SJSA1 (cell line): ENCODE measurements around the gene MBD3L1. TPM values are rescaled to one million over a fixed set of nuclear protein-coding genes. Genes with fewer than 3 reads are reported as not detected.

Experiments used
- DNase-seq, 2 experiments: peaks; one replicate each; pipeline ENCODE4 v3.0.0-alpha.2; 2015 to 2020; ENCODE audit warnings: low spot score in 2 of 2, low read depth in 1 of 2
- H3K27ac ChIP-seq: fragments of 250-450 bp; sonication (Bioruptor Pico); 2 replicates; pipeline ENCODE4 v1.5.1; 2020; ENCODE audit warnings: mild to moderate bottlenecking, moderate library complexity
- H3K27me3 ChIP-seq: fragments of 250-450 bp; sonication (Bioruptor Pico); replicated peaks from 2 replicates; pipeline ENCODE4 v1.5.1; 2020; ENCODE audit warnings: mild to moderate bottlenecking, moderate library complexity
- H3K36me3 ChIP-seq: fragments of 250-450 bp; sonication (Bioruptor Pico); 2 replicates; pipeline ENCODE4 v1.5.1; 2020; ENCODE audit warnings: mild to moderate bottlenecking
- H3K4me1 ChIP-seq: fragments of 250-450 bp; sonication (Bioruptor Pico); replicated peaks from 2 replicates; pipeline ENCODE4 v1.6.1; 2021; ENCODE audit warnings: mild to moderate bottlenecking
- H3K4me3 ChIP-seq: fragments of 250-450 bp; sonication (Bioruptor Pico); 2 replicates; pipeline ENCODE4 v1.5.1; 2020; ENCODE audit warnings: mild to moderate bottlenecking
- H3K9me3 ChIP-seq: fragments of 250-450 bp; sonication (Bioruptor Pico); replicated peaks from 2 replicates; pipeline ENCODE4 v1.5.1; 2020; ENCODE audit warnings: mild to moderate bottlenecking
- total RNA-seq: library from RNA; depleted of rRNA; stranded (reverse); fragments of >200 nt; shearing (Covaris generic); gene quantifications from 2 replicates; pipeline ENCODE4 v1.2.3, GENCODE V29; 2014; rRNA removed

MBD3L1 gene
- not detected in 2 replicates for total RNA-seq

DNA sequence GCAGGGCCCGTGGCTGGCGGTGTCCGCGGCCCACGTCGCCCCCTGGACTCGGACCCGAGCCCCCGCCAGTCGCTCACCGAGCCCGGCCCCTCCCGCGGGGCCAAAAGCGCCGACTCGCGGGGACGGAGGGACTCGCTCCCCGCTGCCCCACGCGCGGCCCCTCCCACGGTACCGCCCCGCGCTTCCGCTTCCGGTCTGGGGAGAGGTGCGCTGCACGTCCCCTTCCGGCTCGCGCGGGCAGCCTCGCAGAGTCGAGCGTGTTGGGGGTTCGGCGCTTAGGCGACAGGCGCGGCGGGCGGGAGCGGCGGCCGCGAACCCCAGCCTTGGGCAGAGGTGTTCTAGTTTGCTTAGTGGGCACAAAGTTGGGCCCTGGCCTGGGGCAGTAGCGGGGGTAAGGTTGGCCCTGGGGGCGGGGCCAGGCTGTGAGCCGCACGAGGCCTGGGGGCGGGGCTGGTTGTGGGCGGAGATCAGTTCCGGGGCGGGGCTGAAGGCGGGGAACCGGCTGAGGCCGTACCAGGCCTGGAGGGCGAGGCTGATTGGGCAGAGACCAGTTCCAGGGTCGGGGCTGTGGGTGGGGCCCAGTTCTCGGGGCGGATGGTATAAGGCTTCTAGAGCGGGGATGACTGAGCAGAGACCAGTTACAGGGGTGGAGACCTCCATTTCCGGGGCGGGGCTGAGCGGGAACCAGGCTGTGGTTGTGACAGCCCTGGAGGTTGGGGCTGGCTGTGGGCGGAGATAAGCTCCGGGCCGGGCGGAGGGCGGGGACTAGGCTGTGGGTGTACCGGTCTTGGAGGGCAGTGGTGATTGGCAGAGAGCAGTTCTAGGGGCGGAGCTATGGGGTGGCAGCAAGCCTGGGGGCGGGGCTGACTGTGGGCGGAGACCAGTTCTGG lies at the start of gene MBD3L1, which contains the start of gene ZNF558:
Gene MBD3L1, plus strand, starts transcription at position 246 of the 890 bp plus-strand sequence. CDS start 10,302 bp downstream, outside the sequence.
Gene ZNF558, minus strand, starts transcription at position 173 of the 890 bp plus-strand sequence. CDS start 9,645 bp downstream, outside the sequence.
- Histone ChIP-seq H3K9me3 (no peaks in the 10 kb centered on the region; the same call in 1 of the 2 replicates), H3K27ac (peak within 1 kb of the TSS; percentile 85), H3K36me3 (0 out of 2 replicates have a peak, but pooled peaks cover 6% of the 10 kb centered on the region), H3K4me1 (no peaks in the 10 kb centered on the region), H3K27me3 (no peaks in the 10 kb centered on the region), H3K4me3 (peak within 1 kb of the TSS; percentile 75)
- peak; percentile 96 to 99 for DNase-seq

DNA sequence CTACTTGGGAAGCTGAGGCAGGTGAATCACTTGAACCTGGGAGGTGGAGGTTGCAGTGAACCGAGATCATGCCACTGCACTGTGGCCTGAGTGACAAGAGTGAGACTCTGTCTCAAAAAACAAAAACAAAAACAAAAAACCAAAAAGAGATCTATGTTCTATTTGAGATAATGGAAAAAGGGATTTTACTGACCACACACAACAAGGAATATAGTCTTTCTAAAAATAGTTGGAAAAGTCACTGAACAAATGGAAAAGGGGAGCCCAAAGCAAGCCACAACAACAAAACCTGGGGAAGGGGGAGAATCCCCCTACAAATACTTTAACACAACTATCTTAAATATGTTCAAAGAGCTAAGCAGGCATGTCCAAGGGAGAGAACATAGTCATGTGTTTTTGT lies 37.4 kb upstream of the MBD3L1 start:
- H3K36me3 ChIP-seq: no peaks in the 10 kb centered on the region
- no peaks in the 10 kb centered on the region for H3K27me3 ChIP-seq
- 0 out of 2 replicates have a peak, but pooled peaks cover 7% of the 10 kb centered on the region for H3K9me3 ChIP-seq
- no peak for DNase-seq
- no peak overlapping the region for H3K27ac ChIP-seq
- no peaks in the 10 kb centered on the region for H3K4me1 ChIP-seq
- no peak overlapping the region for H3K4me3 ChIP-seq

DNA sequence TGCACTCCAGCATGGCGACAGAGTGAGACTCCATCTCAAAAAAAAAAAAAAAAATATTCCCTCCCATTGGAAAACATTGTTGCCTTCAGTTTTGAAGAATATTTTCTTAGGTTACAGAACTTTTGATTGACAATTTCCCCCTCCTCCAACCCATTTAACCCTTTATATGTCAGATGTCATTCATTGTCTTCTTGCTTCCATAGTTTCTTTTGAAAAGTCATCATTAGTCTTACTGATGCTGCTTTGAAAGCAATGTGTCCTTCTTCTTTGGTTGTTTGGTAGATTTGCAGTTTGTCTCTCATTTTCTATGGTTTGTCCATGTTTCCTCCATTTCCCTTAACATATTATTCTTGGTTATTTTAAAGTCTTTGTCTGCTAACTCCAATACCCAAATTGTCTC lies 25.5 kb upstream of the MBD3L1 start:
- H3K36me3 ChIP-seq: peaks cover 47% of the 10 kb centered on the region
- peaks cover 41% of the 10 kb centered on the region for H3K9me3 ChIP-seq
- H3K4me3 ChIP-seq: no peak overlapping the region

DNA sequence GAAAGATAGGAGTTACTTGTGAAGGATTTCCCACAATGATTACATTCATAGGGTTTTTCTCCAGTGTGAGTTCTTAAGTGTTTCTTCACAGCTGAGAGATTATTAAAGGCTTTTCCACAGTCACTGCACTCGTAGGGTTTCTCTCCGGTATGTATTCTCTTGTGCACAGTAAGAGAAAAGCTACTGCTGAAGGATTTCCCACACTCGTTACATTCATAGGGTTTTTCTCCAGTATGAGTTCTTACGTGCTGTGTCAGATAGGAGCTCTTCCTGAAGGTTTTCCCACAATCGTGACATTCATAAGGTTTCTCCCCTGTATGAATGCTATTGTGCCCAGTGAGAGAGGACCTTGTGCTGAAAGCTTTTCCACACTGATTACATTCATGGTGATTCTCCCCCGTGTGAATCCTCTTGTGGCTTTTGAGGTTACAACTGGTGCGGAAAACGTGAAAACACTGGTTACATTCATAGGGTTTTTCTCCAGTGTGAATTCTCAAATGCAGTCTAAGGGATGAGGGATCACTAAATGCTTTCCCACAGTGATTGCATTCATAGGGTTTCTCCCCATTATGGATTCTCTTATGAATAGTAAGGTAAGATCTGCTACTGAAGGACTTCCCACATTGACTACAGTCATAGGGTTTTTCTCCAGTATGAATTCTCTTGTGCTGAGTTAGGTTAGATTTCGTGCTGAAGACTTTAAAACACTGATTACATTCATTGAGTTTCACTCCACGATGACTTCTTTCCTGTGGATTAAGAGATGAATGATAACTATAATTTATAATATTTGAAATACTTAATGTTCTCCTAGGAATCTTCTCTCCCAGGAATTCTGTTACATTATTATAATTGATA lies 20.6 kb upstream of the MBD3L1 start:
- no peak overlapping the region for H3K27ac ChIP-seq
- DNase-seq: no peak
- H3K9me3 ChIP-seq: peaks cover 41% of the 10 kb centered on the region
- peaks cover 72% of the 10 kb centered on the region for H3K36me3 ChIP-seq
- no peak overlapping the region for H3K4me3 ChIP-seq
- H3K4me1 ChIP-seq: no peaks in the 10 kb centered on the region
- H3K27me3 ChIP-seq: no peaks in the 10 kb centered on the region

More for the DNA sequence above, 25.5 kb upstream of the MBD3L1 start:
- Histone ChIP-seq H3K4me1 (no peaks in the 10 kb centered on the region), H3K27ac (no peak overlapping the region), H3K27me3 (no peaks in the 10 kb centered on the region)
- no peak for DNase-seq

DNA sequence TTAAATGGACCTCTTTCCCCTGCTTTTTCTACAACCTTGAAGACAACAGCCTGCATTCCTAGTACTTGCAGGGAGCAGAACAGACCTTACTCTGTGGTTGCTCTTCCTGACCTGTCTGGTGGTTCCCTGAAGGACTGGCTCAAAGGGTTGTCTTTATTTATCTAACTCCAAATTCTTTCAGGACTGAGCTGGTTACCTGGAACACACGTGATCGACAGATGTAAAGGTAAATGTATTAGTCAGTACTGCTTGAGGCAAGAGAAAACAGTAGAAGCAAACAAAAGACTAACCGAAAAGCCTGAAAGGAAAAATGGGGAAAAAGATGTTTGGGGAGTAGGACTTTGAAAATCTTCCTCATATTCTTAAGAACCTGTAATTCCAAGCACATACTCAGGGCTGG lies 18.0 kb upstream of the MBD3L1 start:
- Histone ChIP-seq H3K27me3 (no peaks in the 10 kb centered on the region), H3K4me3 (no peak overlapping the region), H3K27ac (no peak overlapping the region), H3K9me3 (peaks cover 28% of the 10 kb centered on the region), H3K4me1 (no peaks in the 10 kb centered on the region), H3K36me3 (peaks cover 62% of the 10 kb centered on the region)
- DNase-seq: no peak

DNA sequence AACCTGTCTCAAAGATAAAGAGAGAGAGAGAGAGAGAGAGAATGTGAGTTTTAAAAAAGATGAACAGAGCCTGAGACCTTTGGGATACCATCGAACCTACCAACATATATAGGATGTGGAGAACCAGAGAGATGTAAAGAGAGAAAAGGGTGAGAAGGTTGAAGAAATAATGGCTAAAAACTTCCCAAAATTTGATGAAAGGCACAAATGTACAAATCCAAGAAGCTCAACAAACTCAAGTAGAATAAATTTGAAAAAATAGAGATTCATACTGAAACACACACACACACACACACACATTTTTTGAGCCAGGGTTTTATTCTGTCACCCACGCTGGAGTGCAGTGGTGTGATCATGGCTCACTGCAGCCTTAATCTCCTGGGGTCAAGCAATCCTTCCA lies 16.4 kb upstream of the MBD3L1 start:
- H3K4me1 ChIP-seq: no peaks in the 10 kb centered on the region
- peaks cover 63% of the 10 kb centered on the region for H3K36me3 ChIP-seq
- H3K27ac ChIP-seq: no peak overlapping the region
- H3K9me3 ChIP-seq: peaks cover 20% of the 10 kb centered on the region
- H3K4me3 ChIP-seq: no peak overlapping the region
- DNase-seq: no peak
- no peaks in the 10 kb centered on the region for H3K27me3 ChIP-seq

DNA sequence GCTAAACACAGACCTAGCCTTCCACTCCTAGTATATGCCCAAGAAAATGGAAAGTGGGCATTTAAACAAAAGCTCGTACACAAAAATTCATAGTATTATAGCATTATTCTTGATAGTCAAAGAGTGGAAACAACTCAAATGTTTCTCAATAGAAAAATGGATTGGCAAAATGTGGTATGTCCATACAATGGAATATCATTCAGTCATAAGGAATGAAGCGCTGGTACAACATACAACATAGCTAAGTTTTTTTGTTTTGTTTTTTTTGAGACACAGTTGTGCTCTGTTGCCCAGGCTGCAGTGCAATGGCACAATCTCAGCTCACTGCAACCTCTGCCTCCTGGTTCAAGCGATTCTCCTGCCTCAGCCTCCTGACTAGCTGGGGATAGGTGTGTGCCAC lies 11.9 kb upstream of the MBD3L1 start:
- peaks cover 48% of the 10 kb centered on the region for H3K36me3 ChIP-seq

DNA sequence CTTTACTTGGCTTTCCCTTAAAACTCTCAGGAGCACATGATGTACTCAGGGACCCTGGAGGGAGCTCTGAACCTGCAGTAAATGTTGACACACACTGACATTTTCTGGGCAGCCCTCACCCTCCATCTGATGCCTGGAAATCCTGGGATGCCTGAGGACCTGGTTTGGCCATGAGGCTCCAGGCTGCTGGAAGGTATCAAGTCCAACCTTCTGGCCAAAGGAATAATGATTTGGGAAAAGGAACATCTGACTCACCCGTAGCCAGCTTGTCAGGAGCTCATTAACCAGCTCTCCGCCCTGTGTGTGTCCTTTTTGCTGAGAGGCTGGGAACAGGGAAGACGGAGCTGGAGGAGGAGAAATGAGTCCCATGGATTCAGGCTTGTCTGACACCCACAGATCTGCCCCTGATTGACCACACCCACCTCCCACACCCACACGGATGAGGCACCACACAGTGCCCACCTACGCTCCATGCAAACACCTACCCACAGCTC lies 10.4 kb upstream of the MBD3L1 start:
- no peaks in the 10 kb centered on the region for H3K4me1 ChIP-seq
- peaks cover 42% of the 10 kb centered on the region for H3K36me3 ChIP-seq
- no peaks in the 10 kb centered on the region for H3K9me3 ChIP-seq
- DNase-seq: no peak
- no peaks in the 10 kb centered on the region for H3K27me3 ChIP-seq
- no peak overlapping the region for H3K27ac ChIP-seq
- no peak overlapping the region for H3K4me3 ChIP-seq

More for the DNA sequence above, 11.9 kb upstream of the MBD3L1 start:
- DNase-seq: no peak
- Histone ChIP-seq H3K27me3 (no peaks in the 10 kb centered on the region), H3K27ac (no peak overlapping the region), H3K4me3 (no peak overlapping the region), H3K9me3 (no peaks in the 10 kb centered on the region; the same call in 1 of the 2 replicates), H3K4me1 (no peaks in the 10 kb centered on the region)

DNA sequence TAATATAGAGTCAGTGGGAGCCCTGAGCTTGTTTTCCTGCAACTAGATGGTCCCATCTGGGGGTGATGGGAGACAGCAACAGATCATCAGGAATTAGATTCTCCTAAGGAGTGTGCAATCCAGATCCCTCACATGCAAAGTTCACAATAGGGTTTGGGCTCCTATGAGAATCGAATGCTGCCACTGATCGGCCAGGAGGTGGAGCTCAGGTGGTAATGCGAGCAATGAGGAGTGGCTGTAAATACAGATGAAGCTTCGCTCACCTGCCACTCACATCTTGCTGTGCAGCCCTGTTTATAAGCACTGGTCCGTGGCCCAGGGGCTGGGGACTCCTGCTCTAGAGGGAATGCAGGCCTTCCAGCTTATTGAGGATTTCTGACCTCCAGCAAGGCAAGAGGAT lies 5.8 kb upstream of the MBD3L1 start:
- DNase-seq: no peak
- Histone ChIP-seq H3K9me3 (no peaks in the 10 kb centered on the region), H3K36me3 (peaks cover 18% of the 10 kb centered on the region), H3K27ac (no peak overlapping the region), H3K27me3 (no peaks in the 10 kb centered on the region), H3K4me1 (no peaks in the 10 kb centered on the region), H3K4me3 (no peak overlapping the region)

DNA sequence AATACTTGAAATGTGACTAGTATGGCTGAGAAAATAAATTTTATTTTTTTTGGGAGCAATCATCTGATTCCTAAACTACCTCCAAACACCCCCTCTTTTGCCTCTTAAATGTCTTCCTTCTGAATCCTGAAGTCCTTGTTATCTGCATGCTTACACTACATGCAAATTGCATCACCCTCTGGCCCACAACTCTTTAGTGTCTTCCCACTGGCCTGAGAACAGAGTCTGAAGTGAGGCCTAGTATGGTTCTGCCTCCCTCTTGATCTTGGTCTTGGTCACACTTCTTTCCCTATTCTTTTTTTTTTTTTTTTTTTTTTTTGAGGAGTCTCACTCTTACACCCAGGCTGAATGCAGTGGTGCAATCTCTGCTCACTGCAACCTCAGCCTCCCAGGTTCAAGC lies 4.9 kb upstream of the MBD3L1 start:
- no peaks in the 10 kb centered on the region for H3K9me3 ChIP-seq
- H3K27me3 ChIP-seq: no peaks in the 10 kb centered on the region
- no peak overlapping the region for H3K4me3 ChIP-seq
- no peak overlapping the region for H3K27ac ChIP-seq
- peaks cover 18% of the 10 kb centered on the region for H3K36me3 ChIP-seq
- H3K4me1 ChIP-seq: no peaks in the 10 kb centered on the region
- DNase-seq: no peak

DNA sequence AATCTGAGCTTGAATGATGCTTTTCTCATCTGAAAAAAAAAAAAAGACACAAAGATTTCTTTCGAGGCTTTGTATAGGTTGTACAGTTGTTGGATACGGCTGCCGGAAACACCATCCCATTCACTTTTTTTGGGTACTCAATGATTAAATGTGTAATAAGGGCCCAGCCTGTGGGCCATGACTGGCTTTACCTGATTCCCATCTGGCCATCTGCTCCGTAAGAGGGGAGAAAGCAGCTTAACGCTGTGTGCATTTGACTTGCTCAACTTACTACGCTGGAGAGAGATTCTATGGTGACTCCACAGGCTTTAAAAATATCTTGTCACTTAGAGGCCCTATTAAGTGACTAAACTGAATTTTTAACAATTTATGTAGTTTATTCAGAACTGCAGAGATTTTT lies 804 bp upstream of the MBD3L1 start:
- Histone ChIP-seq H3K27ac (peak overlapping the region; percentile 85), H3K4me1 (no peaks in the 10 kb centered on the region)
- no peak for DNase-seq

DNA sequence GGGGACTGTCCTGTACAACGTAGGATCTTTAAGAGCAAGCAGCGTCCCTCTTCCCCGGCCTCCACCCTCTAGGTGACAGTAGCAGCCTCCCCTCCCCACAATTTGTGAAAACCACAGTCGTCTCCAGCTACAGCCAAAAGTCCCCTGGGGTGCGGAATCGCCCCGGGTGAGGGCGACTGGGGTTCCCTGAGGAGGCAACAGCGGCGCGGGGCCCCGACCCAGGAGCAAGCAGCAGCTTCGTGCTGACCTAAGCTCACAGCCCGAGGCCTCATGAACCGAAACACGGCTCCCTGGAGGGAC lies 395 bp upstream of the MBD3L1 start:
- Histone ChIP-seq H3K9me3 (no peaks in the 10 kb centered on the region; the same call in 1 of the 2 replicates), H3K27me3 (no peaks in the 10 kb centered on the region), H3K36me3 (0 out of 2 replicates have a peak, but pooled peaks cover 6% of the 10 kb centered on the region), H3K4me1 (no peaks in the 10 kb centered on the region), H3K27ac (peak overlapping the region; percentile 85), H3K4me3 (peak overlapping the region; percentile 75)
- no peak for DNase-seq

More for the DNA sequence above, 804 bp upstream of the MBD3L1 start:
- Histone ChIP-seq H3K9me3 (no peaks in the 10 kb centered on the region; the same call in 1 of the 2 replicates), H3K27me3 (no peaks in the 10 kb centered on the region), H3K36me3 (0 out of 2 replicates have a peak, but pooled peaks cover 6% of the 10 kb centered on the region), H3K4me3 (peak overlapping the region; percentile 75)

DNA sequence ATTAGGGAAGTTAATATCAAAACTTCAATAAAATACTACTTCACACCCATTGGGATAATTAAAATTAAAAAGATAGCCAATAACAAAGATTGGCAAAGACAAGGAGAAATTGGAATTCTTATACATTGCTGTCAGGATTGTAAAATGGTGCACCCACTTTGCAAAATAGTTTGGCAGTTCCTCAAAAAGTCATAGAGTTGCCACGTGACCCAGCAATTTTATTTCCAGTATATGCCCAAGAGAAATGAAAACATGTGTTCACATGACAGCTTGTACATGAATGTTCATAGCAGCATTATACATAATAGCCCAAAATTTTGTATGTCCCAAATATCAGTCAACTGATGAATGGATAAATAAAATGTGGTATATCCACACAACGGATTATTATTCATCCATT lies 3.3 kb downstream of the MBD3L1 start:
- Histone ChIP-seq H3K27me3 (peaks cover 2% of the 10 kb centered on the region; the same call in 1 of the 2 replicates), H3K9me3 (no peaks in the 10 kb centered on the region; the same call in 1 of the 2 replicates), H3K4me1 (no peaks in the 10 kb centered on the region), H3K36me3 (0 out of 2 replicates have a peak, but pooled peaks cover 6% of the 10 kb centered on the region), H3K27ac (no peak overlapping the region), H3K4me3 (no peak overlapping the region)
- DNase-seq: no peak
